ENCODE results near the gene ACER3. TPM values are rescaled to one million over a fixed set of nuclear protein-coding genes. Genes with fewer than 3 reads are reported as not detected.

Gene ACER3
- total RNA-seq, 2 experiments from 2014 or later = 10.4 to 13.2 TPM

DNA sequence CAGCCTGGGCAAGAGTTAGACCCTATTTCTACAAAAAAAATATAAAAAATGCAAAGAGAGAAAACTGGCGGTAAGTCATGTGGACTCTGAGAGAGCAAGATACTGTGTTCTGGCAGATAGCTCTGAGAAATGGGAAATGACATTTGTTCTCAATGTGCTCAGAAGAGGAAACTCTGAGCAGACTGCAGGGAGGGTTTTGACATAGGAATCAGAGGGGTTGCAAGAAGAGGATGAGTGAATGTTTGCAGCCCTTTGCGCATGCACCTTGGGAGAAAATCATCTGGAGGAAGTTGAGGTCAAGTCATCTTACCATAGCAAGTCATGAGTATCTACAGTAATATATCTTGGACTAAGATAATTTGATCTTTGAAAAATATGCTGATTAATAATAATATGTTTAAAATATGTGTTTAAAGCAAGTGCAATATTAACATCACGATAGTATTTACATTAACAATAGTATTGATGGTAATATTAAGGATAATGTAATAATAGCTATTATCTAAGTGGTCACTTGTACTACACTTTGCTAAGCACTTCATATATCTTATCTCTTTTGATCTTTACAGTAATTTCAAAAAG, 2.6 kb downstream of the ACER3 start:
- Mint-ChIP-seq H3K27ac (no peak overlapping the region), H3K9me3 (no peaks in the 10 kb centered on the region), H3K36me3 (peaks cover 16% of the 10 kb centered on the region), H3K4me1 (peaks cover 21% of the 10 kb centered on the region), H3K4me3 (no peak overlapping the region), H3K27me3 (no peaks in the 10 kb centered on the region)
- no peak for DNase-seq
- POLR2A ChIA-PET = no interaction called here
- no peak for ATAC-seq (ENCODE audit: low read depth)

- Mint-ChIP-seq H3K36me3 (peaks cover 20% of the 10 kb centered on the region), H3K4me3 (no peak overlapping the region), H3K9me3 (no peaks in the 10 kb centered on the region), H3K27ac (no peak overlapping the region), H3K27me3 (no peaks in the 10 kb centered on the region), H3K4me1 (no peaks in the 10 kb centered on the region)
- POLR2A ChIA-PET = no interaction called here
- no peak for ATAC-seq (ENCODE audit: low read depth)
- DNase-seq = no peak
Measured at GRCh38 chr11:76872959-76873827, 12.5 kb downstream of the ACER3 start.

- H3K4me1 Mint-ChIP-seq = no peaks in the 10 kb centered on the region
- ATAC-seq (ENCODE audit: low read depth) (no peak), DNase-seq (no peak)
- no peak overlapping the region for H3K27ac Mint-ChIP-seq
- no peaks in the 10 kb centered on the region for H3K27me3 Mint-ChIP-seq
- H3K36me3 Mint-ChIP-seq = peaks cover 13% of the 10 kb centered on the region
- POLR2A ChIA-PET = no interaction called here
- H3K9me3 Mint-ChIP-seq = no peaks in the 10 kb centered on the region
- no peak overlapping the region for H3K4me3 Mint-ChIP-seq
Measured at GRCh38 chr11:76878014-76878413, 17.3 kb downstream of the ACER3 start.

- ATAC-seq (ENCODE audit: low read depth) = no peak
- no peak overlapping the region for H3K4me3 Mint-ChIP-seq
- no peaks in the 10 kb centered on the region for H3K27me3 Mint-ChIP-seq
- H3K4me1 Mint-ChIP-seq = peaks cover 4% of the 10 kb centered on the region
- no peaks in the 10 kb centered on the region for H3K9me3 Mint-ChIP-seq
- DNase-seq = no peak
- peaks cover 13% of the 10 kb centered on the region for H3K36me3 Mint-ChIP-seq
- POLR2A ChIA-PET = no interaction called here
- H3K27ac Mint-ChIP-seq = no peak overlapping the region
Measured at GRCh38 chr11:76880314-76880713, 19.6 kb downstream of the ACER3 start.

DNA sequence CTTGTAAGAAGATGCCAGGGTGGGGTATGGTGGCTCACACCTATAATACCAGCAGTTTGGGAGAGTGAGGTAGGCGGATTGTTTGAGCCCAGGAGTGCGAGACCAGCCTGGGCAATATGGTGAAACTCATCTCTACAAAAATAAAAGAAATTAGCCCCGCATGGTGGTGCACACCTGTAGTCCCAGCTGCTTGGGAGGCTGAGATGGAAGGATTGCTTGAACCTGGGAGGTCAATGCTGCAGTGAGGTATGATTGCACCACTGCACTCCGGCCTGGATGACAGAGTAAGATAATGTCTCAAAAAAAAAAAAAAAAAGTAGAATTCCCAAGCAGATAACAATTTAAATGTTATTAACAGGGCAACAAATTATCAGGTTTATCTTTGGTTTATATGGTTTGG, 20.2 kb downstream of the ACER3 start:
- POLR2A ChIA-PET = no interaction called here
- no peaks in the 10 kb centered on the region for H3K9me3 Mint-ChIP-seq
- peaks cover 9% of the 10 kb centered on the region for H3K4me1 Mint-ChIP-seq
- H3K4me3 Mint-ChIP-seq = no peak overlapping the region
- no peak for ATAC-seq (ENCODE audit: low read depth)
- H3K27ac Mint-ChIP-seq = no peak overlapping the region
- H3K27me3 Mint-ChIP-seq = no peaks in the 10 kb centered on the region
- H3K36me3 Mint-ChIP-seq = peaks cover 13% of the 10 kb centered on the region
- DNase-seq = no peak

DNA sequence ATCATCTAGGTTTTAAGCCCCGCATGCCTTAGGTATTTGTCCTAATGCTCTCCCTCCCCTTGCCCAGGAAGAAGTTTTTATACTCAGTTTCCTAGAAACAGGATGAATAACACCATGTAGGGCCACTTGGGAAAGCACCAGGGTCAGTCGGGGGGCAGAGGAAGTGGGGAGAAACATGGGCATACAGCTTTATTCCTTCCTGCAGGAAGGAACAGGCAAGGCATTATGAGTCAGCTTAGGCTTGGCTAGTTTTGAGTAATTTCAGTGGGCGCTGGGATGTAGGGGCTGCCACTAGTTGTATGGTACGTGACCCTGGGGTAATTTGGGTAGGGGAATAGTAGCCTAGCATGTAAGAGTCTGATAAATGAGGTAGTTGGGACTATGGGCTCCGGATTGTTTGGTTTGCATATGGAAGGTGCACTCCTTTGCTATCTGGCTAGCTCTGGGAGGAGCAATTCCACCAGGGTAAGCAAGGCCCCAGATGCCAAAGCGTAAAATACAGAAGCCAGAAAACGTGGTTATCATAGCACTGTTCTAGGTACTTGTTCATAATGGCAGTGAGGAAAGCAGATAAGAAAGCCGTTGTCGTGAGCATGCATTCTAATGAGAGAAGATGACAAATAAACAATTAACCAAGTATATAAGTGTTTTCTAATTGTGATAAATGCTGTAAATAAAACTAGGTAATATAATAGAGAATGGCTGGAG, 24.8 kb downstream of the ACER3 start:
- POLR2A ChIA-PET = no interaction called here
- no peak overlapping the region for H3K4me3 Mint-ChIP-seq
- ATAC-seq (ENCODE audit: low read depth) = no peak

GRCh38 chr11:76888989-76889388, 28.3 kb downstream of the ACER3 start:
- POLR2A ChIA-PET = no interaction called here
- no peak overlapping the region for H3K4me3 Mint-ChIP-seq
- peaks cover 2% of the 10 kb centered on the region for H3K36me3 Mint-ChIP-seq
- no peaks in the 10 kb centered on the region for H3K27me3 Mint-ChIP-seq
- ATAC-seq (ENCODE audit: low read depth) (no peak), DNase-seq (no peak)
- no peaks in the 10 kb centered on the region for H3K9me3 Mint-ChIP-seq
- no peak overlapping the region for H3K27ac Mint-ChIP-seq
- H3K4me1 Mint-ChIP-seq = peaks cover 10% of the 10 kb centered on the region

More for the DNA sequence above, 24.8 kb downstream of the ACER3 start:
- Mint-ChIP-seq H3K27ac (no peak overlapping the region), H3K4me1 (peaks cover 9% of the 10 kb centered on the region), H3K9me3 (no peaks in the 10 kb centered on the region), H3K27me3 (no peaks in the 10 kb centered on the region), H3K36me3 (peaks cover 2% of the 10 kb centered on the region)
- DNase-seq = no peak

DNA sequence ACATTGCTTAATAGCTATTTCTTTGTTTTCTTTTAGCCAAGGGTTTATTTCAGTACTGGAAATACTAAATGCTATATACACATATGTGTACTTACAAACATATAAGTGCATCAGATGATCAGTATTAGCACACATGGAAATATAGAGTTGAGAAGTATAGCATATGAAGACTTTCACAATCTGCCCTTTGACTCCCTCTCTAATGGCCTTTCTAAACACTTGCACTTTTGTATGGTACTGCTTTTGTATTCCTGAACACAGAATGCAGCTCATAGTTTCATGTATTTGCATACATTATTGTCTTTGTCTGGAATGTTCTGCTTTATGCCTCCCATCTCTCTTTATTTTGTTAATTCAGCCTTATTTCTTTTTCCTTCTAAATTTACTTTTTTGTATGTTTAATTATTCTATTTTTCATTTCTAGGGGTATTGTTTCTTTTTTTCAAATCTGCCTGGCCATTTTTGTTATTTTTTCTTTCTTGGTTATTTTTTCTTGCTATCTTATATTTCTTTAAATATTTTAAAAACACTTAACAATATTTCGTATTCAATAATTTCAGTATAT, 28.8 kb downstream of the ACER3 start:
- no peak for ATAC-seq (ENCODE audit: low read depth)
- Mint-ChIP-seq H3K27me3 (no peaks in the 10 kb centered on the region), H3K9me3 (no peaks in the 10 kb centered on the region), H3K27ac (no peak overlapping the region), H3K36me3 (peaks cover 2% of the 10 kb centered on the region), H3K4me1 (peaks cover 10% of the 10 kb centered on the region), H3K4me3 (no peak overlapping the region)
- POLR2A ChIA-PET = no interaction called here
- no peak for DNase-seq

DNA sequence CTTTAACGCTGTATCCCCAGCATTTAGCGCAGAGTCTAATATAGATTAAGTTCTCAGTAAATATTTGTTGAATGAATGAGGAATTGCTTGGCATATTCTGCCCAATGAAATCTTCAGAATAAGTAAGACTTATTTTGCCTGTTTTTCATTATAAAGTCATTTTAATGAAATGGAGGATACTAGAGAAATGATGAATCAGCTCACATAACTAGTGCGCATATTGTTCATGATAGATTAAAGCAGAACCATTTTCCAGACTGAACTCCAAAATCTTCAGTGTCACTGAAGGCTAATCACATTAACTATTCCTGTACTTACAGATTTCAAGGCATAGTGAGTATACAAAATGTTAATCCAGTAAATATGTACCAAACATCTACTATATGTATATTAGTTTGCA, 29.6 kb downstream of the ACER3 start:
- no peaks in the 10 kb centered on the region for H3K9me3 Mint-ChIP-seq
- peaks cover 6% of the 10 kb centered on the region for H3K4me1 Mint-ChIP-seq
- H3K27me3 Mint-ChIP-seq = no peaks in the 10 kb centered on the region
- H3K4me3 Mint-ChIP-seq = no peak overlapping the region
- ATAC-seq (ENCODE audit: low read depth) (no peak), DNase-seq (no peak)
- no peak overlapping the region for H3K27ac Mint-ChIP-seq
- POLR2A ChIA-PET = no interaction called here
- H3K36me3 Mint-ChIP-seq = peaks cover 4% of the 10 kb centered on the region

DNA sequence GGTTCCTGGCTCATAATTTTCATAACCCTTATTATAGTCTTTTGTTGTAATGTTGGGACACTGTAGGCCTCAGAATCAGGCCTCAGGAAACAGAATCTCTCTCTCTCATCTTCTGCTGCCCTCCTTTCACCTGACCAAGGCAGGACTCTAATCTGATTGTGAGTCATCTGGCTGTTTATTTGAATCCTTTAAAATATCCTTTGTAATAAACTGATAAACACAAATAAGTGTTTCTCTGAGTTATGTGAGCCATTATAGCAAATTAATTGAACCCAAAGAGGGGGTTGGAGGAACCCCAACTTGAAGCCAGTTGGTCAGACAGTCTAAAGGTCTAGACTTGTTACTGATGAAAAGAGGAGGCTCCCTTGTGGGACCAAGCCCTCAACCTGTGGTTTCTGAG, 30.6 kb downstream of the ACER3 start:
- ATAC-seq (ENCODE audit: low read depth) (no peak), DNase-seq (no peak)
- Mint-ChIP-seq H3K27ac (no peak overlapping the region), H3K36me3 (peaks cover 2% of the 10 kb centered on the region), H3K9me3 (no peaks in the 10 kb centered on the region), H3K4me1 (peaks cover 2% of the 10 kb centered on the region), H3K27me3 (no peaks in the 10 kb centered on the region), H3K4me3 (no peak overlapping the region)
- POLR2A ChIA-PET = no interaction called here

GRCh38 chr11:76891793-76892192, 31.1 kb downstream of the ACER3 start:
- peaks cover 2% of the 10 kb centered on the region for H3K4me1 Mint-ChIP-seq
- DNase-seq (no peak), ATAC-seq (ENCODE audit: low read depth) (no peak)
- POLR2A ChIA-PET = no interaction called here
- H3K9me3 Mint-ChIP-seq = no peaks in the 10 kb centered on the region
- H3K4me3 Mint-ChIP-seq = no peak overlapping the region
- H3K27me3 Mint-ChIP-seq = no peaks in the 10 kb centered on the region
- H3K36me3 Mint-ChIP-seq = peaks cover 2% of the 10 kb centered on the region
- H3K27ac Mint-ChIP-seq = no peak overlapping the region

GRCh38 chr11:76892306-76892705, 31.6 kb downstream of the ACER3 start:
- POLR2A ChIA-PET = no interaction called here
- DNase-seq (no peak), ATAC-seq (ENCODE audit: low read depth) (no peak)
- Mint-ChIP-seq H3K36me3 (peaks cover 2% of the 10 kb centered on the region), H3K4me1 (peaks cover 2% of the 10 kb centered on the region), H3K27me3 (no peaks in the 10 kb centered on the region), H3K4me3 (no peak overlapping the region), H3K27ac (no peak overlapping the region), H3K9me3 (no peaks in the 10 kb centered on the region)

- H3K27me3 Mint-ChIP-seq = no peaks in the 10 kb centered on the region
- peaks cover 2% of the 10 kb centered on the region for H3K36me3 Mint-ChIP-seq
- H3K4me3 Mint-ChIP-seq = no peak overlapping the region
- H3K9me3 Mint-ChIP-seq = no peaks in the 10 kb centered on the region
- ATAC-seq (ENCODE audit: low read depth) (no peak), DNase-seq (no peak)
- H3K27ac Mint-ChIP-seq = no peak overlapping the region
- POLR2A ChIA-PET = no interaction called here
- H3K4me1 Mint-ChIP-seq = no peaks in the 10 kb centered on the region
Measured at GRCh38 chr11:76897233-76897632, 36.5 kb downstream of the ACER3 start.

- Mint-ChIP-seq H3K4me3 (no peak overlapping the region), H3K9me3 (no peaks in the 10 kb centered on the region), H3K4me1 (peaks cover 3% of the 10 kb centered on the region), H3K36me3 (peaks cover 3% of the 10 kb centered on the region), H3K27ac (no peak overlapping the region), H3K27me3 (no peaks in the 10 kb centered on the region)
- POLR2A ChIA-PET = no interaction called here
- ATAC-seq (ENCODE audit: low read depth) = no peak
- DNase-seq = no peak
Measured at GRCh38 chr11:76901144-76901543, 40.4 kb downstream of the ACER3 start.

Measured in activated naive CD8-positive, alpha-beta T cell treated with anti-CD3 and anti-CD28 coated beads, Interleukin-2, amount 10 ng/mL, durations not matched to agents 7 days and 5 days (primary cell).